ENCODE measurements around the gene SNRNP35.

Gene SNRNP35

DNA sequence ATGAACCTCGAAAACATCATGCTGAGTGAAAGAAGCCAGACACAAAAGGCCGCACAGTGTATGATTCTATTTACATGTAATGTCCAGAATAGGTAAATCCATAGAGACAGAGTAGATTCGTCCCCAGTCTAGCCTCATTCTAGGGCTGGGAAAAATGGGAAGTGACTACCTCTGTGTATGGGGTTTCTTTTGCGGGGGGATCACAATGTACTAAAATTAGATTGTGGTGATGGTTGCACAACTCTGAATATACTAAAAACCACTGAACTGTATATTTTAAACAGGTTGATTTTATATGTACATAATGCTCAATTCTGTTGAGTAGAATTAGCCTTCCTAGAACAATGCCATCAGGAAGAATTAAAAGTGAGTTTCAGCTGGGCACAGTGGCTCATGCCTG is 15.2 kb upstream of the SNRNP35 start:
- TF ChIP-seq, protein P1, sequence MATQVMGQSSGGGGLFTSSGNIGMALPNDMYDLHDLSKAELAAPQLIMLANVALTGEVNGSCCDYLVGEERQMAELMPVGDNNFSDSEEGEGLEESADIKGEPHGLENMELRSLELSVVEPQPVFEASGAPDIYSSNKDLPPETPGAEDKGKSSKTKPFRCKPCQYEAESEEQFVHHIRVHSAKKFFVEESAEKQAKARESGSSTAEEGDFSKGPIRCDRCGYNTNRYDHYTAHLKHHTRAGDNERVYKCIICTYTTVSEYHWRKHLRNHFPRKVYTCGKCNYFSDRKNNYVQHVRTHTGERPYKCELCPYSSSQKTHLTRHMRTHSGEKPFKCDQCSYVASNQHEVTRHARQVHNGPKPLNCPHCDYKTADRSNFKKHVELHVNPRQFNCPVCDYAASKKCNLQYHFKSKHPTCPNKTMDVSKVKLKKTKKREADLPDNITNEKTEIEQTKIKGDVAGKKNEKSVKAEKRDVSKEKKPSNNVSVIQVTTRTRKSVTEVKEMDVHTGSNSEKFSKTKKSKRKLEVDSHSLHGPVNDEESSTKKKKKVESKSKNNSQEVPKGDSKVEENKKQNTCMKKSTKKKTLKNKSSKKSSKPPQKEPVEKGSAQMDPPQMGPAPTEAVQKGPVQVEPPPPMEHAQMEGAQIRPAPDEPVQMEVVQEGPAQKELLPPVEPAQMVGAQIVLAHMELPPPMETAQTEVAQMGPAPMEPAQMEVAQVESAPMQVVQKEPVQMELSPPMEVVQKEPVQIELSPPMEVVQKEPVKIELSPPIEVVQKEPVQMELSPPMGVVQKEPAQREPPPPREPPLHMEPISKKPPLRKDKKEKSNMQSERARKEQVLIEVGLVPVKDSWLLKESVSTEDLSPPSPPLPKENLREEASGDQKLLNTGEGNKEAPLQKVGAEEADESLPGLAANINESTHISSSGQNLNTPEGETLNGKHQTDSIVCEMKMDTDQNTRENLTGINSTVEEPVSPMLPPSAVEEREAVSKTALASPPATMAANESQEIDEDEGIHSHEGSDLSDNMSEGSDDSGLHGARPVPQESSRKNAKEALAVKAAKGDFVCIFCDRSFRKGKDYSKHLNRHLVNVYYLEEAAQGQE (IDR thresholded peaks at IDR 0.05; ENCODE audit: insufficient read depth in 1 of 2, low read depth in 2 of 2, low read length in 2 of 2): no peak
- TF ChIP-seq POLR2AphosphoS5 (IDR thresholded peaks at IDR 0.05; ENCODE audit: low read depth, low read length) (no peak), TAF1 (IDR thresholded peaks at IDR 0.05; ENCODE audit: borderline replicate concordance, insufficient read depth, low read length) (no peak), SIN3A (IDR thresholded peaks at IDR 0.05; ENCODE audit: borderline replicate concordance, insufficient read depth, low read length) (no peak), FOXP2 (optimal IDR thresholded peaks at IDR 0.05; ENCODE audit: borderline replicate concordance, extremely low read depth, extremely low read length, insufficient read depth) (no peak)

DNA sequence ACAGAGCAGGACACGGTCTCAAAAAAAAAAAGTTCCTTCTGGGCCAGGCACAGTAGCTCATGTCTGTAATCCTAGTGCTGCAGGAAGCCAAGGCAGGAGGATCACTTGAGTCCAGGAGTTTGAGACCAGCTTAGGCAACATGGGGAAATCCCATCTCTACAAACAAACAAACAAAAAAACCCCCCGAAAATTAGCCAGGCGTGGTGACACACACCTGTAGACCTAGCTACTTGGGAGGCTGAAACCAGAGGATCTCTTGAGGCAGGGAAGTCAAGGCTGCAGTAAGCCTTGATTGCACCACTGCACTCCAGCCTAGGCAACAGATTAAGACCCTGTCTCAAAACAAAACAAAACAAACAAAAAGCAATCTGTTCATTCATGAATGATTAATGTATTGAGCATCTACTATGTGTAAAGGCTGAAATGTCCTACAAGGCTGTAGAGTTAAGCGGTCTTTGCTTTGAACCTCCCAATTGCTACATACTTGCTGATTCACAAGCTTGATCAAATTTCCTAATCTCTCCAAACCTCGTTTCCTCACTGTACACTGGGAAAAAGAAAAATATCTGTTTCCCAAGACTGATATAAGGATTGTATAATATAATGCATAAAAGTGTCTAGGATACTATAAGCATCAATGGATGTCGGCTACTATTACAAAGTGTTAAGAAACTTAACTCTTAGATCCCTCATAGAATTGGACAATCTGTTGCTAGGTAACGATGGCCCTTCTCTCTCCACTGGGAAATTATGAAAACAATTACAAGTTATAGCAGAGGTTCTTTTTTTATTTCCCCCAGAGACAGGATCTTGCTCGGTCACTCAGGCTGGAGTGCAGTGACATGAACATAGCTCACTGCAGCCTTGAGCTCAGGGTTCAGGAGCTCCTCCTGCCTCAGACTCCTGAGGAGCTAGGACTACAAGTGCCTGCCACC is 13.6 kb upstream of the SNRNP35 start:
- TF ChIP-seq SIN3A (IDR thresholded peaks at IDR 0.05; ENCODE audit: borderline replicate concordance, insufficient read depth, low read length) (no peak), POLR2AphosphoS5 (IDR thresholded peaks at IDR 0.05; ENCODE audit: low read depth, low read length) (no peak), TAF1 (IDR thresholded peaks at IDR 0.05; ENCODE audit: borderline replicate concordance, insufficient read depth, low read length) (no peak), FOXP2 (optimal IDR thresholded peaks at IDR 0.05; ENCODE audit: borderline replicate concordance, extremely low read depth, extremely low read length, insufficient read depth) (no peak)
- TF ChIP-seq, protein P1 (IDR thresholded peaks at IDR 0.05; ENCODE audit: insufficient read depth in 1 of 2, low read depth in 2 of 2, low read length in 2 of 2): no peak

DNA sequence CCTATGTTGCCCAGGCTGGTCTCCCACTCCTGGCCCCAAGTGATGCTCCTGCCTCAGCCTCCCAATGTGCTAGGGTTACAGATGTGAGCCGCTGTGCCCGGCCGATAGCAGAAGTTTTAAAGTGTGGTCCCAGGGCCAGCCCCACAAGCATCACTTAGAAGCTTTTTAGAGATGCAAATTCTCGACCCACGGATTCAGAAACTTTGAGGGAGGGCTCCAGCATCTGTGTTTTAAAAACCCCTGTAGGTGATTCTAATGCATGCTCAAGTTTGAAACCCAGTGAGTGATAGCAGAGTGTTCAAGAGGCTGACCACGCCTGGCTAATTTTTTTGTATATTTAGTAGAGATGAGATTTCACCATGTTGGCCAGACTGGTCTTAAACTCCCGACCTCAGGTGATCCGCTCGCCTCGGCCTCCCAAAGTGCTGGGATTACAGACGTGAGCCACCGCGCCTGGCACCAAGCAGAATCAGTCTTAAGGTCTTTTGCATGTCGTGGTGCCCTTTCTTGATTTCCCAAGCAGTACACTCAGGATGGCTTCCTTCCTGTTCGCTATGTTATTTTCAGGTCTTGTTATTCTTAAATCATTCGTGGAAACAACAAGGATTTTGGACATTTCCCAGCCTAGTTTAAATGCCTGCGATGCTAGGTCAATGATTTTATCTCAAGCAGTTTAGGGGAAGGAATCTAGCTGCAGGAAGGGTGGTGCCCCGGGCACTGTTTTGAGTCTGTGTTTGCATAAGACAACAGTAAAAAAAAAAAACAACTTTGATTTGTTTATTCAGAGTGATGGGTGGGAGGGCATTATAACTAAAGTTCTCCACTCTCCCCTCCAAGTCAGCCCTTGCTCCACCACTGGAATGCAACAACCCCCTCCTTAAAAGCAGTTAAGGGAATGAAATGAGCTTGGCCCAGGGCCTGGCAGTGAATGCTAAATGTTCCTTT is 12.3 kb upstream of the SNRNP35 start:
- TF ChIP-seq TAF1 (IDR thresholded peaks at IDR 0.05; ENCODE audit: borderline replicate concordance, insufficient read depth, low read length) (no peak), FOXP2 (optimal IDR thresholded peaks at IDR 0.05; ENCODE audit: borderline replicate concordance, extremely low read depth, extremely low read length, insufficient read depth) (no peak), SIN3A (IDR thresholded peaks at IDR 0.05; ENCODE audit: borderline replicate concordance, insufficient read depth, low read length) (no peak), POLR2AphosphoS5 (IDR thresholded peaks at IDR 0.05; ENCODE audit: low read depth, low read length) (no peak)
- TF ChIP-seq, protein P1 (IDR thresholded peaks at IDR 0.05; ENCODE audit: insufficient read depth in 1 of 2, low read depth in 2 of 2, low read length in 2 of 2): no peak

DNA sequence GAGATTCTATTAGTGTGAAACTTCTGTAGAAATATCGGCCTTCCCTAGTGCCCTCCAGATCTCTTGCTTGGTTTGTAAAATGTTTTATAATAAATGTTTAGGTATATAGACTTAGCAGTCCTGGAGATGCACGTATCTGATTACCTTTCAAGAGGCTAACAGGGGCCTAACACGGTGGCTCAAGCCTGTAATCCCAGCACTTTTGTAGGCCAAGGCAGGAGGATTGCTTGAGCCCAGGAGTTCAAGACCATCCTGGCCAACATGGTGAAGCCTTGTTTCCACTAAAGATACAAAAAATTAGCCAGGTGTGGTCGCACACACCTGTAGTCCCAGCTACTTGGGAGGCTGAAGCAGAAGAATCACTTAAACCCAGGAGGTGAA is 11.6 kb upstream of the SNRNP35 start:
- no peak for TF ChIP-seq TAF1 (IDR thresholded peaks at IDR 0.05; ENCODE audit: borderline replicate concordance, insufficient read depth, low read length)
- TF ChIP-seq FOXP2 (optimal IDR thresholded peaks at IDR 0.05; ENCODE audit: borderline replicate concordance, extremely low read depth, extremely low read length, insufficient read depth): no peak
- no peak for TF ChIP-seq SIN3A (IDR thresholded peaks at IDR 0.05; ENCODE audit: borderline replicate concordance, insufficient read depth, low read length)
- TF ChIP-seq POLR2AphosphoS5 (IDR thresholded peaks at IDR 0.05; ENCODE audit: low read depth, low read length): no peak
- TF ChIP-seq, protein P1 (IDR thresholded peaks at IDR 0.05; ENCODE audit: insufficient read depth in 1 of 2, low read depth in 2 of 2, low read length in 2 of 2): no peak
